GM12878 (cell line): ENCODE measurements around the gene HOXC9.

ENCODE experiments used
- HDAC2 ChIP-seq: fragments of 200-600 bp; sonication (generic); IDR thresholded peaks from 2 replicates; pipeline ENCODE4 v1.6.1; 2017
- IKZF1 ChIP-seq: fragments of 450-650 bp; conservative IDR thresholded peaks from 2 replicates; pipeline ENCODE4 v1.6.1; 2017; ENCODE audit warnings: antibody characterized with exemption, mild to moderate bottlenecking
- POLR2AphosphoS5 ChIP-seq: IDR thresholded peaks from 2 replicates; pipeline ENCODE4 v1.6.1; 2011; ENCODE audit warnings: mild to moderate bottlenecking, low read length, inconsistent platforms
- ZNF592 ChIP-seq: fragments of 450-650 bp; IDR thresholded peaks from 2 replicates; pipeline ENCODE4 v1.6.1; 2017; ENCODE audit warnings: mild to moderate bottlenecking, moderate library complexity
- TF ChIP-seq, protein P1 (sequence below): IDR thresholded peaks from 2 replicates; pipeline ENCODE4 v1.6.1; 2011; ENCODE audit warnings: low read depth, mild to moderate bottlenecking, low read length, moderate library complexity, borderline replicate concordance; ENCODE audit errors: extremely low read depth

DNA sequence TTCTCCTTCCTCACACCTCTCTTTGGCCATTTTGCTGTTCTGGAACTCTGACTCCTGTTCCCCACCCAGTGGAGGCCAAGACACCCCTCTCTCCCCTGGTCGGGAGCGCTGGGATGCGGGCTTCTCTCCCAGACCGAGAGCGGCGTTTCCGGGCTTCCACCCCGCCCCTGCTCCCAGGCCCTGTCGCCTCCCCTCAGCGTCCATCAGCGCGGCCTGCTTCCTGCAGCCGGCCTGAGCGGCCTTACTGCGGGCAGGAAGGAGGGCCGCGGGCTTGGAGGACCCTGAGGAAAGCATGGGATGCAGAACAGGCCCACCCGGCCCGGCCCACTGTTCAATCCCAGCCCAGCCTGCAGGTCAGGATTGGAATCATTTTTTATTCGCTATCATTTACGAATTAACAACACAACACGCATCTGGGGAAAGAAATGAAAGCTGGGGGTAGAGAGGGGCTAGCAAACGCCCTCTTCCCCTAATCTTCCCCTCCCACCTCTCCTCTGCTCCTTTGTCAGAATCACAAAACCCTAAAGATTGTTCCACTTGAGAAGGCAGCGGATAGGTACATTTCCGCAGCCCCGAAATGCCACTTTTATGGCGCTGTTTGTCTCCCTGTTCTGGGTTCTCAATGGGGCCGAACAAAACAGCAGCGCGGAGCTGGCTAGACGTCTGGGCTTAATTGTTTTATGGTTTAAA, 5.0 kb downstream of the HOXC9 start:
- TF ChIP-seq ZNF592 (no peak), POLR2AphosphoS5 (no peak), HDAC2 (no peak), IKZF1 (no peak)
- TF ChIP-seq, protein P1, sequence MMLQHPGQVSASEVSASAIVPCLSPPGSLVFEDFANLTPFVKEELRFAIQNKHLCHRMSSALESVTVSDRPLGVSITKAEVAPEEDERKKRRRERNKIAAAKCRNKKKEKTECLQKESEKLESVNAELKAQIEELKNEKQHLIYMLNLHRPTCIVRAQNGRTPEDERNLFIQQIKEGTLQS = no peak
